Esophagus squamous epithelium (tissue), 5 donors: ENCODE measurements around the gene PHACTR1. TPM values are rescaled to one million over a fixed set of nuclear protein-coding genes. Genes with fewer than 3 reads are reported as not detected.

Experiments
- DNase-seq: peaks from one replicate; lab custom pipeline; 2025; lab: John Stamatoyannopoulos, UW
- H3K27ac ChIP-seq, 4 donors: fragments of 200-600 bp; sonication (generic); one replicate each; pipeline ENCODE4 v1.5.1; 2016 to 2019; ENCODE audit warnings: mild to moderate bottlenecking in 1 of 4
- H3K27me3 ChIP-seq, 4 donors: fragments of 200-600 bp; sonication (generic); 1 replicate in 3 of 4; 2 replicates in 1 of 4; pipeline versions ENCODE4 v1.5.1 to v1.6.0; 2017 to 2021; ENCODE audit warnings: antibody characterized with exemption in 1 of 4
- H3K36me3 ChIP-seq, 3 donors: fragments of 200-600 bp; sonication (generic); one replicate each; pipeline ENCODE4 v1.5.1; 2016 to 2019
- H3K4me1 ChIP-seq, 3 donors: fragments of 200-600 bp; sonication (generic); one replicate each; pipeline ENCODE4 v1.5.1; 2017 to 2019
- H3K4me3 ChIP-seq, 4 donors: fragments of 200-600 bp; sonication (generic); 1 replicate in 3 of 4; 2 replicates in 1 of 4; pipeline ENCODE4 v1.5.1; 2016 to 2019; ENCODE audit warnings: mild to moderate bottlenecking in 2 of 4, moderate library complexity in 1 of 4
- H3K9me3 ChIP-seq, 3 donors: fragments of 200-600 bp; sonication (generic); one replicate each; pipeline ENCODE4 v1.5.1; 2016 to 2019
- POLR2A ChIP-seq, 4 donors: fragments of 450-650 bp; IDR thresholded peaks; one replicate each; pipeline ENCODE4 v1.6.1; 2017; ENCODE audit warnings: antibody characterized with exemption in 4 of 4, mild to moderate bottlenecking in 4 of 4, moderate library complexity in 3 of 4
- whole genome bisulfite sequencing, 2 donors: methylation state at CpG; one replicate each; pipeline ENCODE4 v1.1.5; 2018; 5-methylcytosine and 5-hydroxymethylcytosine counted together
- intact Hi-C: fragments of 100-400 bp; cut with DNase I; formaldehyde crosslinking; loops from one replicate; pipeline ENCODE4 v1.15.0; 2022
- total RNA-seq, 4 donors: library from RNA; depleted of rRNA; stranded (reverse); fragments of >200 nt; gene quantifications; one replicate each; pipeline ENCODE4 v1.1.0, GENCODE V29; 2016
- TF ChIP-seq, protein P1 (sequence below), 6 experiments: fragments of 450-650 bp in 4 of 6; fragments of 200-600 bp in 2 of 6; sonication (generic) in 2 of 6; IDR thresholded peaks; one replicate each; pipeline ENCODE4 v1.5.1; 2016 to 2019; ENCODE audit warnings: antibody characterized with exemption in 6 of 6, mild to moderate bottlenecking in 4 of 6, moderate library complexity in 4 of 6
- donor health status: DM: yes; HTN: yes; CAD: no.

PHACTR1 gene
- total RNA-seq, 4 donors from 2014 or later: 1.5 to 7.2 (median 4.5) TPM

- Histone ChIP-seq H3K36me3 (no peaks in the 10 kb centered on the region), H3K4me1 (no peaks in the 10 kb centered on the region), H3K27me3 (no peaks in the 10 kb centered on the region), H3K9me3 (no peaks in the 10 kb centered on the region), H3K27ac (no peak overlapping the region), H3K4me3 (no peak overlapping the region)
- 73% methylated on average over 2 of the region's 2 CpGs for WGBS, 2 donors
- TF ChIP-seq POLR2A (IDR thresholded peaks at IDR 0.05): no peak
- TF ChIP-seq, protein P1, sequence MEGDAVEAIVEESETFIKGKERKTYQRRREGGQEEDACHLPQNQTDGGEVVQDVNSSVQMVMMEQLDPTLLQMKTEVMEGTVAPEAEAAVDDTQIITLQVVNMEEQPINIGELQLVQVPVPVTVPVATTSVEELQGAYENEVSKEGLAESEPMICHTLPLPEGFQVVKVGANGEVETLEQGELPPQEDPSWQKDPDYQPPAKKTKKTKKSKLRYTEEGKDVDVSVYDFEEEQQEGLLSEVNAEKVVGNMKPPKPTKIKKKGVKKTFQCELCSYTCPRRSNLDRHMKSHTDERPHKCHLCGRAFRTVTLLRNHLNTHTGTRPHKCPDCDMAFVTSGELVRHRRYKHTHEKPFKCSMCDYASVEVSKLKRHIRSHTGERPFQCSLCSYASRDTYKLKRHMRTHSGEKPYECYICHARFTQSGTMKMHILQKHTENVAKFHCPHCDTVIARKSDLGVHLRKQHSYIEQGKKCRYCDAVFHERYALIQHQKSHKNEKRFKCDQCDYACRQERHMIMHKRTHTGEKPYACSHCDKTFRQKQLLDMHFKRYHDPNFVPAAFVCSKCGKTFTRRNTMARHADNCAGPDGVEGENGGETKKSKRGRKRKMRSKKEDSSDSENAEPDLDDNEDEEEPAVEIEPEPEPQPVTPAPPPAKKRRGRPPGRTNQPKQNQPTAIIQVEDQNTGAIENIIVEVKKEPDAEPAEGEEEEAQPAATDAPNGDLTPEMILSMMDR (IDR thresholded peaks at IDR 0.05): no peak
- DNase-seq: no peak
- intact Hi-C loops: no loop called here
Observed at GRCh38 chr6:12779772-12780171, 63.2 kb downstream of the PHACTR1 start.

DNA sequence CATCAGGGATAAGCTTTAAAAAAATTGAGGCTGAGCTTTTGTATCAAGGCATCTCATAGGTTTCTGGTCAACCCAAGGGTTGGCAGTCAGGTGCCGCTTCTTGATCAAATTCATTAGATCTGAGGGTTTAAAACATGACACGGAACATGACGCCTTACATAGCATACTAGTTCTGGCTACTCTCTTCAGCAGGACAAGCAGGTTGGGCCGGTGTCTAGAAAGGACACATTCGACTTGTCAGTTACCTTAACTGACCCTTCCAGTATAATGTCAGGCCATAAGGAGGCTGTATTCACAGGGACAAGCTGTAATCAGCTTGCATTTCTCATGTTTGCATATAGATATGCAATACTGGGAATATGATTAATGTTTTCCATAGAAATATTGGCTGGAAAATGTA is 65.6 kb downstream of the PHACTR1 start:
- Histone ChIP-seq H3K27ac (no peak overlapping the region), H3K9me3 (no peaks in the 10 kb centered on the region), H3K27me3 (no peaks in the 10 kb centered on the region), H3K36me3 (no peaks in the 10 kb centered on the region), H3K4me1 (no peaks in the 10 kb centered on the region), H3K4me3 (no peak overlapping the region)
- no peak for DNase-seq
- intact Hi-C loops: no loop called here
- WGBS, 2 donors: 78 to 88% methylated on average over 5 of the region's 5 CpGs
- TF ChIP-seq POLR2A (IDR thresholded peaks at IDR 0.05): no peak
- TF ChIP-seq, protein P1 (IDR thresholded peaks at IDR 0.05): no peak

DNA sequence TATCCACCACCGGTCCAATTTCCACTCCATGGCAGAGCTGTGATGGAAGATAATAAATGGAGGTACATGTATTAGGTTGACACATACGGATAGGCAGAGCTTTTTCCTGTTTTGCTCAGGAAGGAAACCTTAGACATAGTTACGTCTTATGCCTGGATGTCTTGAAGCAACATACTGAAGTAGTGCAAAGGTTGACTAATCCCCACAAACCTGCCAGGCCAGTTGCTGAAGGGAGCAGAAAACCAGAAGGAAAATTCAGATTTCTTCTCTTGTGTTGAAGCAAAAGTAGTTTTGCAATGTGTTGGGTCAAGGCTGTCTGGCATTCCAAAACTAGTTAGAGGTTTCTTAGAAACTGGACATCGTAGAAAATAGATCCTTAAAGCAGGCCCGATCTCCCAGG is 68.7 kb downstream of the PHACTR1 start:
- no peak for TF ChIP-seq POLR2A (IDR thresholded peaks at IDR 0.05)
- Histone ChIP-seq H3K4me3 (no peak overlapping the region), H3K4me1 (no peaks in the 10 kb centered on the region), H3K9me3 (no peaks in the 10 kb centered on the region), H3K27ac (no peak overlapping the region), H3K36me3 (no peaks in the 10 kb centered on the region), H3K27me3 (no peaks in the 10 kb centered on the region)
- DNase-seq: no peak
- WGBS, 2 donors: 71% methylated on average over 5 of the region's 5 CpGs
- intact Hi-C loops: no loop called here

- H3K27ac ChIP-seq: no peak overlapping the region
- WGBS, 2 donors: 73 to 77% methylated on average over 4 of the region's 4 CpGs
- no peaks in the 10 kb centered on the region for H3K4me1 ChIP-seq
- no peaks in the 10 kb centered on the region for H3K36me3 ChIP-seq
- no peaks in the 10 kb centered on the region for H3K9me3 ChIP-seq
- intact Hi-C loops: no loop called here
- H3K27me3 ChIP-seq: no peaks in the 10 kb centered on the region
- TF ChIP-seq, protein P1 (IDR thresholded peaks at IDR 0.05): no peak
- no peak for DNase-seq
- no peak overlapping the region for H3K4me3 ChIP-seq
Observed at GRCh38 chr6:12785921-12786320, 69.4 kb downstream of the PHACTR1 start.

DNA sequence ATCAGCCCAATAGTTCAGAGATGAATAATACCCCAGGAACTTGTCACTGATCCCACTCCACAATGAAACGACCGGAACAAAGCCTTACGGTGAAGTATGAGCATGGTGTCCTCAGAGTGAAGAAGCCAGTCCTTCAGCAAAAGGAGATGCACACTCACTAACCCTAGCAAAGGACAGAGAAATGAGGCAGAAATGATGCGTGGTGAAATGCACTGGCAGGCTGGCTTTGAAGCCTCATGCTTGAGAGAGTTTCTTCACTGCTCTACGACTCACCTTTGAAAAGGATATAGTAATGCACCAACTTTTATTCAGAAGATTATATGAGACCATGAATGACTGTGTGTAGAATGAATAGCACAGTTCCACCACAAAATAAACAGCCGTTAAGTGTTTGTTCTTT is 74.8 kb downstream of the PHACTR1 start:
- WGBS, 2 donors: 51 to 69% methylated on average over 6 of the region's 6 CpGs
- Histone ChIP-seq H3K4me1 (no peaks in the 10 kb centered on the region), H3K36me3 (no peaks in the 10 kb centered on the region), H3K9me3 (no peaks in the 10 kb centered on the region), H3K27ac (no peak overlapping the region), H3K27me3 (peaks cover 0 to 2% (median 0%) of the 10 kb centered on the region in 4 donors), H3K4me3 (no peak overlapping the region)
- no peak for TF ChIP-seq POLR2A (IDR thresholded peaks at IDR 0.05)
- TF ChIP-seq, protein P1 (IDR thresholded peaks at IDR 0.05): no peak
- no peak for DNase-seq
- intact Hi-C loops: no loop called here

DNA sequence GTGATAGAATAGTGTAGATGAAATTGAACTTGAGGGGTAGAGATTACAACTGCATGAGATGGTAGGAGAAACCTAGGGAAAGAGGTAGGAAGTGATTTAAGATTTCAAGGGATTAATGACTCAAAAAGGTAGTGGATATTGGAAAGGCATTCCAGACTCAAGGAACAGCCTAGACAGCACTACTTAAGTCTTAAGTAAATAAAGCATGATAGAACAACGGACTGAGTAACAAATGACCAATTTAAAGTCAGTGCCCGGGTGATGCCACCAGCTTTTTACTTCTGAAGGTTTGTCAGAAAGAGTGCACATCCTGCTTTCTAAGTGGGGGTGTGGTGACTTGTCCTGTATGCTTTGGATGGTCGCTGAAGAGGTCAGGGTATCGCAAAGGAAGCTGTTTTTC is 81.8 kb downstream of the PHACTR1 start:
- 50 to 57% methylated on average over 4 of the region's 4 CpGs for WGBS, 2 donors
- Histone ChIP-seq H3K36me3 (no peaks in the 10 kb centered on the region), H3K4me3 (no peak overlapping the region), H3K4me1 (no peaks in the 10 kb centered on the region), H3K27me3 (peaks cover 0 to 13% (median 0%) of the 10 kb centered on the region in 4 donors), H3K9me3 (no peaks in the 10 kb centered on the region), H3K27ac (no peak overlapping the region)
- intact Hi-C loops: no loop called here
- no peak for DNase-seq
- TF ChIP-seq, protein P1 (IDR thresholded peaks at IDR 0.05): no peak
- TF ChIP-seq POLR2A (IDR thresholded peaks at IDR 0.05): no peak
